K562 (cell line): ENCODE measurements around the gene GABBR1. TPM values are rescaled to one million over a fixed set of nuclear protein-coding genes. Genes with fewer than 3 reads are reported as not detected.

ENCODE experiments used
- ATAC-seq: fragments of 200-7000 bp; cut with Tn5 transposase; 3 replicates; pipeline ENCODE4 v1.9.1; 2020; ENCODE audit warnings: moderate library complexity
- BruUV-seq: library from RNA; stranded (reverse); fragments of 400-500 nt; replicated peaks from 2 replicates; lab custom pipeline; 2021; lab: Mats Ljungman, UMichigan
- CTCF ChIA-PET: fragments of 300-600 bp; formaldehyde crosslinking; extraction: SDS; loops from one replicate; lab custom pipeline; 2021; ENCODE audit warnings: low intra/inter-chr PET ratio; lab: Yijun Ruan, JAX
- POLR2A ChIA-PET: fragments of 300-600, 350-650 bp; sonication (Branson Sonifier 250); formaldehyde crosslinking; extraction: SDS; loops from one replicate; lab custom pipeline; 2021; ENCODE audit warnings: antibody characterized with exemption, inconsistent platforms; lab: Yijun Ruan, JAX
- DNase-seq, 4 experiments: peaks; one replicate each; pipeline versions ENCODE4 v3.0.0 to v3.0.0-alpha.2; 2011 to 2018; ENCODE audit warnings: low spot score in 3 of 4, mixed read lengths in 3 of 4; ENCODE audit errors: extremely low read depth in 1 of 4
- FAIRE-seq: peaks from 2 replicates; lab custom pipeline; 2011; peaks lifted over from hg19 to GRCh38; lab: Jason Lieb, UNC
- H2AFZ ChIP-seq: 2 replicates; pipeline ENCODE4 v1.6.0; 2011; ENCODE audit warnings: low read depth, low read length, control low read depth, inconsistent platforms
- H3K27ac ChIP-seq: fragments of 200-600 bp; 3 replicates; pipeline ENCODE4 v1.8.0; 2011; ENCODE audit warnings: low read depth, mild to moderate bottlenecking, control low read depth, inconsistent platforms, low read length, moderate library complexity, mixed read lengths; ENCODE audit errors: extremely low read depth
- H3K27me3 ChIP-seq, 2 experiments: fragments of 300-600 bp in 1 of 2; 2 replicates in 1 of 2; 3 replicates in 1 of 2; pipeline versions ENCODE4 v1.6.0 to v1.8.0; 2011; ENCODE audit warnings: inconsistent platforms in 2 of 2, low read length in 2 of 2, mild to moderate bottlenecking in 1 of 2, mixed read lengths in 1 of 2, moderate library complexity in 1 of 2; ENCODE audit not compliant: control insufficient read depth in 2 of 2, insufficient read depth in 2 of 2
- H3K36me3 ChIP-seq: fragments of 300-600 bp; 3 replicates; pipeline ENCODE4 v1.8.0; 2011; ENCODE audit warnings: mild to moderate bottlenecking, low read length, inconsistent platforms; ENCODE audit not compliant: control insufficient read depth, insufficient read depth
- H3K4me1 ChIP-seq, 2 experiments: fragments of 200-600 bp in 1 of 2; replicated peaks in 1 of 2; 2 replicates in 1 of 2; 3 replicates in 1 of 2; pipeline versions ENCODE4 v1.5.1 to v1.8.0; 2011; ENCODE audit warnings: inconsistent platforms in 2 of 2, low read length in 2 of 2, mild to moderate bottlenecking in 1 of 2, mixed read lengths in 1 of 2, moderate library complexity in 1 of 2; ENCODE audit not compliant: control insufficient read depth in 2 of 2, insufficient read depth in 2 of 2
- H3K4me2 ChIP-seq: 2 replicates; pipeline ENCODE4 v1.6.1; 2011; ENCODE audit warnings: low read length, control low read depth, inconsistent platforms, mixed read lengths; ENCODE audit not compliant: insufficient read depth
- H3K4me3 ChIP-seq: fragments of 200-600 bp; sonication (generic), shearing (Covaris generic); 2 replicates; pipeline ENCODE4 v1.5.1; 2016; ENCODE audit warnings: control low read depth, inconsistent platforms
- H3K79me2 ChIP-seq: fragments of 200-600 bp; 3 replicates; pipeline ENCODE4 v1.8.0; 2011; ENCODE audit warnings: low read length, inconsistent platforms; ENCODE audit not compliant: control insufficient read depth, insufficient read depth
- H3K9ac ChIP-seq, 2 experiments: 2 replicates each; pipeline versions ENCODE4 v1.6.0 to v1.6.1; 2011; ENCODE audit warnings: low read depth in 2 of 2, low read length in 2 of 2, control low read depth in 1 of 2, inconsistent platforms in 1 of 2, mild to moderate bottlenecking in 1 of 2, mixed read lengths in 1 of 2; ENCODE audit not compliant: insufficient read depth in 1 of 2
- H3K9me1 ChIP-seq: one replicate; pipeline ENCODE4 v1.6.0; 2011; ENCODE audit warnings: inconsistent platforms, mild to moderate bottlenecking, low read length, moderate library complexity; ENCODE audit not compliant: control insufficient read depth, insufficient read depth
- H3K9me3 ChIP-seq: replicated peaks from 2 replicates; pipeline ENCODE4 v1.5.1; 2011; ENCODE audit warnings: low read depth, low read length, inconsistent platforms; ENCODE audit not compliant: control insufficient read depth, insufficient read depth
- H4K20me1 ChIP-seq: replicated peaks from 2 replicates; pipeline ENCODE4 v1.6.1; 2011; ENCODE audit warnings: low read length, inconsistent platforms, mixed read lengths; ENCODE audit not compliant: control insufficient read depth, insufficient read depth
- CEBPB ChIP-seq: fragments of 450-650 bp; IDR thresholded peaks from 2 replicates; pipeline ENCODE4 v1.6.1; 2016; ENCODE audit warnings: missing genetic modification characterization, missing compliant biosample characterization
- CHD4 ChIP-seq: fragments of 200-600 bp; sonication (generic); IDR thresholded peaks from 3 replicates; pipeline ENCODE4 v1.6.1; 2012; ENCODE audit warnings: low read depth, mild to moderate bottlenecking, mixed read lengths, low read length, inconsistent platforms; ENCODE audit not compliant: insufficient read depth, insufficient replicate concordance, poor library complexity, severe bottlenecking
- EZH2 ChIP-seq: IDR thresholded peaks from 2 replicates; pipeline ENCODE4 v1.6.1; 2012; ENCODE audit warnings: low read depth, mild to moderate bottlenecking, inconsistent platforms, low read length, borderline replicate concordance
- JUN ChIP-seq, 2 experiments: sonication (generic) in 1 of 2; formaldehyde crosslinking in 1 of 2; IDR thresholded peaks; 2 replicates each; pipeline versions ENCODE4 v1.6.1 to v1.8.0; 2012 to 2022; ENCODE audit warnings: borderline replicate concordance in 2 of 2, mild to moderate bottlenecking in 2 of 2, improper control_type of control experiment in 1 of 2, low read depth in 1 of 2, low read length in 1 of 2, missing genetic modification reagents in 1 of 2
- MAFK ChIP-seq: IDR thresholded peaks from 2 replicates; pipeline ENCODE4 v1.6.1; 2011; ENCODE audit warnings: low read length, improper control_type of control experiment
- MTA1 ChIP-seq: fragments of 450-650 bp; IDR thresholded peaks from 2 replicates; pipeline ENCODE4 v1.6.1; 2017; ENCODE audit warnings: borderline replicate concordance
- NR1H2 ChIP-seq: sonication (generic); formaldehyde crosslinking; IDR thresholded peaks from 2 replicates; pipeline ENCODE4 v1.4.0; 2020; ENCODE audit warnings: mild to moderate bottlenecking, missing genetic modification reagents
- RBM15 ChIP-seq: fragments of 200-400 bp; formaldehyde crosslinking; IDR thresholded peaks from 2 replicates; pipeline ENCODE4 v1.6.1; 2018; ENCODE audit warnings: mild to moderate bottlenecking, low read length, moderate library complexity; ENCODE audit not compliant: insufficient read depth
- SPI1 ChIP-seq: IDR thresholded peaks from 2 replicates; pipeline ENCODE4 v1.6.1; 2011; ENCODE audit warnings: low read depth, low read length, control low read depth, borderline replicate concordance
- TEAD4 ChIP-seq, 2 experiments: sonication (generic) in 1 of 2; formaldehyde crosslinking in 1 of 2; IDR thresholded peaks; 2 replicates each; pipeline versions ENCODE4 v1.6.1 to v1.8.0; 2012 to 2022; ENCODE audit warnings: borderline replicate concordance in 1 of 2, inconsistent platforms in 1 of 2, low read length in 1 of 2, mild to moderate bottlenecking in 1 of 2, missing genetic modification reagents in 1 of 2
- XRCC4 ChIP-seq: IDR thresholded peaks from one replicate; pipeline ENCODE4 v1.6.1; 2011; ENCODE audit not compliant: insufficient read depth, insufficient read length; ENCODE audit errors: extremely low read depth
- XRCC5 ChIP-seq: fragments of 200-400 bp; formaldehyde crosslinking; IDR thresholded peaks from 2 replicates; pipeline ENCODE4 v1.6.1; 2017; ENCODE audit warnings: low read depth, mild to moderate bottlenecking, low read length
- ZNF354B ChIP-seq: fragments of 250-450 bp; sonication (Bioruptor Pico); IDR thresholded peaks from 2 replicates; pipeline ENCODE4 v1.4.0; 2020
- ZNF507 ChIP-seq: conservative IDR thresholded peaks from 2 replicates; pipeline ENCODE4 v1.6.1; 2017; ENCODE audit warnings: missing genetic modification characterization, missing compliant biosample characterization
- ZNF695 ChIP-seq: fragments of 450-650 bp; formaldehyde crosslinking; IDR thresholded peaks from 2 replicates; pipeline ENCODE4 v1.4.0; 2020; ENCODE audit warnings: mild to moderate bottlenecking, moderate library complexity
- ZNF75A ChIP-seq: fragments of 450-650 bp; formaldehyde crosslinking; IDR thresholded peaks from 2 replicates; pipeline ENCODE4 v1.4.0; 2020; ENCODE audit warnings: mild to moderate bottlenecking
- ZNF778 ChIP-seq: fragments of 450-650 bp; formaldehyde crosslinking; IDR thresholded peaks from 2 replicates; pipeline ENCODE4 v1.4.0; 2020; ENCODE audit warnings: mild to moderate bottlenecking, moderate library complexity
- WGBS: fragments of 100-300 bp; shearing (Covaris generic); methylation state at CpG from one replicate; pipeline ENCODE4 v1.1.6; 2016; ENCODE audit warnings: low coverage, mixed read lengths; ENCODE audit not compliant: insufficient coverage; ENCODE audit errors: missing lambda C conversion rate; 5-methylcytosine and 5-hydroxymethylcytosine counted together
- in situ Hi-C: fragments of 300-500 bp; cut with MboI; formaldehyde crosslinking; loops from 4 replicates; pipeline ENCODE4 v1.15.0; 2018; ENCODE audit warnings: inconsistent platforms, mixed read lengths
- intact Hi-C: fragments of 100-400 bp; cut with micrococcal nuclease; formaldehyde crosslinking; loops from 2 replicates; pipeline ENCODE4 v1.14.2; 2022
- polyA plus RNA-seq, 8 experiments: library from polyadenylated mRNA; depleted of rRNA in 4 of 8; stranded (reverse) in 5 of 8; unstranded in 3 of 8; fragments of >200 nt; fragmentation: Nextera tagmentation in 2 of 8; fragmentation: Illumina TruSeq in 1 of 8; extraction: Ambion mirVana in 2 of 8; extraction: Trizol in 1 of 8; gene quantifications; 2 replicates each; pipeline versions ENCODE4 v1.2.1 to v1.2.3, GENCODE V29; 2011 to 2014; ENCODE audit warnings: inconsistent platforms in 1 of 8, missing spikeins in 1 of 8
- total RNA-seq, 7 experiments: library from RNA; depleted of rRNA in 6 of 7; stranded (reverse); fragments of >200 nt in 6 of 7; fragmentation: Illumina TruSeq in 2 of 7; extraction: Trizol in 2 of 7; gene quantifications; 2 replicates each; pipeline versions ENCODE4 v1.2.1 to v1.2.3, GENCODE V29; 2011 to 2021; ENCODE audit warnings: low replicate concordance in 1 of 7
- TF ChIP-seq, protein P1 (sequence below): fragments of 250-450 bp; sonication (Bioruptor Pico); IDR thresholded peaks from 2 replicates; pipeline ENCODE4 v1.8.0; 2022; ENCODE audit warnings: moderate library complexity, mild to moderate bottlenecking, inconsistent platforms
- TF ChIP-seq, protein P2 (sequence below): fragments of 450-650 bp; IDR thresholded peaks from 2 replicates; pipeline ENCODE4 v1.7.0; 2016; ENCODE audit warnings: borderline replicate concordance
- TF ChIP-seq, protein P3 (sequence below): fragments of 450-650 bp; formaldehyde crosslinking; IDR thresholded peaks from 2 replicates; pipeline ENCODE4 v1.4.0; 2022; ENCODE audit warnings: missing genetic modification characterization

Gene GABBR1
- total and polyA plus RNA-seq, 9 of the 15 experiments (the other 6 are each of a cell fraction or from before 2014, with no cell fraction given), result 2.2 to 48.3 (median 20.8) TPM

DNA sequence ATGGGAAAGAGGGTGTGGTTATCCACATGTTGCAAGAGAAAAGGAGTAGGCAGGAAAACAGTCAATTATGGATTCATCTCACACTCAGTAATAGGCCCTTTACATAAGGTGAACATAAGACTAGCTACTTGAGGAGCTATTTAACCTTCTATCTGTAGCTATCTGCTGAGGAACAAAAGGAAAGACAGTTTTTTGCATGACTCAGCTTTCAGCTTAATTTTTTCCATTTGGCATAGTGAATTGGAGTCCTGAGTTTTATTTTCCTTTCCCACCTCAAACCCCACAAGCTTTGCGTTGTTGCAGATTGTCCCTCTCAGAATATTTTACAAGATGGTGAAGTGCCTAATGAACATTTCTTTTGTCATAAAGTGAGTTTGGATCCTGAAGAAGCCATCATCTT is 105.9 kb downstream of the GABBR1 start (continued):
- TF ChIP-seq ZNF507 (tag) (no peak), MTA1 (no peak), SPI1 (no peak), MAFK (no peak), EZH2 (no peak), XRCC4 (no peak)
- TF ChIP-seq, protein P1, sequence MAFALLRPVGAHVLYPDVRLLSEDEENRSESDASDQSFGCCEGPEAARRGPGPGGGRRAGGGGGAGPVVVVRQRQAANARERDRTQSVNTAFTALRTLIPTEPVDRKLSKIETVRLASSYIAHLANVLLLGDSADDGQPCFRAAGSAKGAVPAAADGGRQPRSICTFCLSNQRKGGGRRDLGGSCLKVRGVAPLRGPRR (CRISPR knock-in tag), result no peak

DNA sequence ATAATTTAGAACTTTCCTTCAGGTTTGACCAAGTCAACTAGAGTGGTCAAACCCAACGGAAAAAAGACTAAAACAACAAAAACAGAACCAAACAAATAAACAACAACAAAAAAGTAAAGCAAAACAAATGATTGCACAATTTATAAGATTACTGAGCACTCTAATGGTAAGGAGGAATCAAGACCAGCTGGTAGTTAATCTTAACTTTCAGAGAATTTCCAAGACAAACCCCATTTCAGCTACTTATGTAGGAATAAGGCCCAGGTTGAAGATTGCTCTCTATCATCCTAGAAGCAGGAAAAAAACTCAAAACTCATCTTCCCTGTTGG is 107.7 kb downstream of the GABBR1 start:
- ChIA-PET POLR2A (interaction anchor here (0.6 to 0.8 kb wide), 2 partner anchors 39 to 67 kb away, joined by 3 read pairs; no protein-coding TSS in a partner anchor), CTCF (no interaction called here)
- intact Hi-C loops (no loop called here), in situ Hi-C loops (no loop called here)
- ATAC-seq, result no peak
- DNase-seq, result no peak
- Histone ChIP-seq H3K4me3 (no peak overlapping the region), H3K79me2 (no peaks in the 10 kb centered on the region), H3K9ac (no peak overlapping the region), H3K27me3 (peaks cover 7 to 9% of the 10 kb centered on the region in 2 experiments), H3K9me1 (no peaks in the 10 kb centered on the region), H3K36me3 (no peaks in the 10 kb centered on the region), H3K4me2 (no peak overlapping the region), H3K27ac (no peak overlapping the region), H3K4me1 (no peaks in the 10 kb centered on the region; a peak in 1 of 5 replicates), H4K20me1 (no peaks in the 10 kb centered on the region), H2AFZ (no peak overlapping the region), H3K9me3 (no peaks in the 10 kb centered on the region)
- no peak for FAIRE-seq
- no TSS peak for BruUV-seq
- 13% methylated on average over 1 of the region's 1 CpG for WGBS
- TF ChIP-seq, protein P2, sequence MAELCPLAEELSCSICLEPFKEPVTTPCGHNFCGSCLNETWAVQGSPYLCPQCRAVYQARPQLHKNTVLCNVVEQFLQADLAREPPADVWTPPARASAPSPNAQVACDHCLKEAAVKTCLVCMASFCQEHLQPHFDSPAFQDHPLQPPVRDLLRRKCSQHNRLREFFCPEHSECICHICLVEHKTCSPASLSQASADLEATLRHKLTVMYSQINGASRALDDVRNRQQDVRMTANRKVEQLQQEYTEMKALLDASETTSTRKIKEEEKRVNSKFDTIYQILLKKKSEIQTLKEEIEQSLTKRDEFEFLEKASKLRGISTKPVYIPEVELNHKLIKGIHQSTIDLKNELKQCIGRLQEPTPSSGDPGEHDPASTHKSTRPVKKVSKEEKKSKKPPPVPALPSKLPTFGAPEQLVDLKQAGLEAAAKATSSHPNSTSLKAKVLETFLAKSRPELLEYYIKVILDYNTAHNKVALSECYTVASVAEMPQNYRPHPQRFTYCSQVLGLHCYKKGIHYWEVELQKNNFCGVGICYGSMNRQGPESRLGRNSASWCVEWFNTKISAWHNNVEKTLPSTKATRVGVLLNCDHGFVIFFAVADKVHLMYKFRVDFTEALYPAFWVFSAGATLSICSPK, result no peak
- TF ChIP-seq TEAD4 (IDR thresholded peaks at IDR 0.05; ENCODE audit: low read length), result no peak
- TF ChIP-seq TEAD4 (CRISPR knock-in tag; IDR thresholded peaks at IDR 0.05; ENCODE audit: borderline replicate concordance), result no peak
- no peak for TF ChIP-seq ZNF778 (CRISPR knock-in tag)
- TF ChIP-seq CEBPB, result peak; percentile 56
- TF ChIP-seq NR1H2 (CRISPR knock-in tag), result no peak
- TF ChIP-seq RBM15, result no peak
- TF ChIP-seq ZNF695 (CRISPR knock-in tag), result no peak
- no peak for TF ChIP-seq XRCC5
- no peak for TF ChIP-seq ZNF75A (CRISPR knock-in tag)
- no peak for TF ChIP-seq CHD4
- no peak for TF ChIP-seq JUN (IDR thresholded peaks at IDR 0.05; ENCODE audit: borderline replicate concordance, low read depth, low read length)
- TF ChIP-seq JUN (CRISPR knock-in tag; IDR thresholded peaks at IDR 0.05; ENCODE audit: borderline replicate concordance), result no peak
- TF ChIP-seq, protein P3, sequence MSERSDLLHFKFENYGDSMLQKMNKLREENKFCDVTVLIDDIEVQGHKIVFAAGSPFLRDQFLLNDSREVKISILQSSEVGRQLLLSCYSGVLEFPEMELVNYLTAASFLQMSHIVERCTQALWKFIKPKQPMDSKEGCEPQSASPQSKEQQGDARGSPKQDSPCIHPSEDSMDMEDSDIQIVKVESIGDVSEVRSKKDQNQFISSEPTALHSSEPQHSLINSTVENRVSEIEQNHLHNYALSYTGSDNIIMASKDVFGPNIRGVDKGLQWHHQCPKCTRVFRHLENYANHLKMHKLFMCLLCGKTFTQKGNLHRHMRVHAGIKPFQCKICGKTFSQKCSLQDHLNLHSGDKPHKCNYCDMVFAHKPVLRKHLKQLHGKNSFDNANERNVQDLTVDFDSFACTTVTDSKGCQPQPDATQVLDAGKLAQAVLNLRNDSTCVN, result no peak
- no peak for TF ChIP-seq ZNF354B (CRISPR knock-in tag)
